Measurements from ENCODE around the gene CAMKK1. TPM values are rescaled to one million over a fixed set of nuclear protein-coding genes. Genes with fewer than 3 reads are reported as not detected.

Gene CAMKK1
- total RNA-seq, 2 donors from 2014 or later: 3.8 to 6.3 TPM

DNA sequence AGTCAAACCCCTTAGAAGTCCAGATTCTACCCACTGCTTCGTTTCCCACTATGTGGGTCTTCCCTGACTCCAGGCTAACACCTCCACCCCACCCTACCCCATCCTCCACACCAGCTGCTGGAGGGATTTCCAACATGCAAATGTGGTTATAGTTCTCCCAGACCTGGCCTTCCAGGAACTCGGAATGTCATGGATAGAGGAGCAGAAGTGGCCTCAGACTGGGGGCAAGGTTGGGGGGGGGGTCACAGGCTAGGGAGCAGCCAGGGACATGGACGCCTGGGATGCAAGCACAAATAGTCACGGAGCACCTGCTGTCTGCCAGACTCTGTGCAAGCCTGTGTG lies 2.0 kb downstream of the CAMKK1 start:
- TF ChIP-seq, protein P1, sequence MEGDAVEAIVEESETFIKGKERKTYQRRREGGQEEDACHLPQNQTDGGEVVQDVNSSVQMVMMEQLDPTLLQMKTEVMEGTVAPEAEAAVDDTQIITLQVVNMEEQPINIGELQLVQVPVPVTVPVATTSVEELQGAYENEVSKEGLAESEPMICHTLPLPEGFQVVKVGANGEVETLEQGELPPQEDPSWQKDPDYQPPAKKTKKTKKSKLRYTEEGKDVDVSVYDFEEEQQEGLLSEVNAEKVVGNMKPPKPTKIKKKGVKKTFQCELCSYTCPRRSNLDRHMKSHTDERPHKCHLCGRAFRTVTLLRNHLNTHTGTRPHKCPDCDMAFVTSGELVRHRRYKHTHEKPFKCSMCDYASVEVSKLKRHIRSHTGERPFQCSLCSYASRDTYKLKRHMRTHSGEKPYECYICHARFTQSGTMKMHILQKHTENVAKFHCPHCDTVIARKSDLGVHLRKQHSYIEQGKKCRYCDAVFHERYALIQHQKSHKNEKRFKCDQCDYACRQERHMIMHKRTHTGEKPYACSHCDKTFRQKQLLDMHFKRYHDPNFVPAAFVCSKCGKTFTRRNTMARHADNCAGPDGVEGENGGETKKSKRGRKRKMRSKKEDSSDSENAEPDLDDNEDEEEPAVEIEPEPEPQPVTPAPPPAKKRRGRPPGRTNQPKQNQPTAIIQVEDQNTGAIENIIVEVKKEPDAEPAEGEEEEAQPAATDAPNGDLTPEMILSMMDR (conservative IDR thresholded peaks at IDR 0.05): no peak
- Histone ChIP-seq H3K4me1 (ENCODE audit: control insufficient read depth, insufficient read depth, low read length) (no peaks in the 10 kb centered on the region), H3K36me3 (ENCODE audit: control insufficient read depth, insufficient read depth, low read length) (no peaks in the 10 kb centered on the region), H3K9me3 (ENCODE audit: control insufficient read depth, low read length) (no peaks in the 10 kb centered on the region), H3K4me3 (ENCODE audit: low read length) (no peak overlapping the region), H3K27ac (ENCODE audit: low read depth, low read length) (no peak overlapping the region), H3K9ac (ENCODE audit: extremely low read depth, low read length, poor library complexity, severe bottlenecking) (no peak overlapping the region), H3K27me3 (ENCODE audit: control insufficient read depth, insufficient read depth, low read length, poor library complexity, severe bottlenecking) (peaks cover 24% of the 10 kb centered on the region)
- H3K9me3 Mint-ChIP-seq: no peaks in the 10 kb centered on the region
- H3K36me3 Mint-ChIP-seq (ENCODE audit: low read depth): no peaks in the 10 kb centered on the region
- H3K27me3 Mint-ChIP-seq (ENCODE audit: insufficient read depth): peaks cover 37% of the 10 kb centered on the region
- no peak overlapping the region for H3K27ac Mint-ChIP-seq
- 63 to 71% methylated on average over 3 to 4 of the region's 4 CpGs for WGBS, 2 experiments (ENCODE audit: insufficient coverage in 1 of 2, insufficient read length in 1 of 2)
- peaks cover 20% of the 10 kb centered on the region for H3K4me1 Mint-ChIP-seq
- DNase-seq: no peak
- no peak overlapping the region for H3K4me3 Mint-ChIP-seq

DNA sequence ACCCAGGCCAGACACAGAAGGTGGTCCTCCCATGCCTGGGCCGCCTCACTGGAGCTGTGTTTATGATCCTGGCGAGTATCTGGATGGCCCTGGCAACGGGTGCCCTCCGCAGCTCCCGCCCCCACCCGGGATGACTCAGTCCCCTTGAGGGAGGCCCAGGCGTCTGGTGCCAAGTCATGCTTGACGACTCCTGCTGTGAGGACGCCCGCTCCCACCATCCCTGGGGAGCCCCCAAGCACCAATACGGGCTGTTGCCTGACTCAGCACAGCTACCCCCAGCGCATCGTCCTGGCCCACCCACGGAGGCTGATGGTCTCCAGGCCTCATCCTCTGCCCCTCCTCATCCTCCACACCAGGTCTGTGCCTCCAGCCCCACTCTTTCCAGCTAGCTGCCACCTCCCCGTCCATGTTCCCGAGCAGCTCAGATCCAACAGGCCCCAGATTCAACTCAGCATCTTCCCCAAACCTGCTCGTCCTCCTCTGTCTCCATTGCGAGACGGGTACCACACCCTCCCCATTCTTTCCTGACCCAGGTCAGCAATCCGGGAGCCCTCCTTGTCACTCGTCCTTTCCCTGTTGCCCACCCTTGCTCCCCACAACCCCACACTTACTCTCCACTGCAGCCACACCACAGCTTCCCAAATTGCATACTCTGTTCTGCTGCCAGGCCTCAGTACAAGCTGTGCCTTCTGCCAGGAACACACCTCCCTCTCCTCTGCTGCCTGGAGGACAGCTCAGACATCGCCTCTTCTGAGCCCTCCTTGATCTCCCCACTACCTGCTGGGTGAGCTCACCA lies 2.6 kb downstream of the CAMKK1 start:
- no peak overlapping the region for H3K27ac Mint-ChIP-seq
- Histone ChIP-seq H3K27me3 (ENCODE audit: control insufficient read depth, insufficient read depth, low read length, poor library complexity, severe bottlenecking) (peaks cover 24% of the 10 kb centered on the region), H3K4me3 (ENCODE audit: low read length) (no peak overlapping the region), H3K27ac (ENCODE audit: low read depth, low read length) (no peak overlapping the region), H3K9ac (ENCODE audit: extremely low read depth, low read length, poor library complexity, severe bottlenecking) (no peak overlapping the region), H3K4me1 (ENCODE audit: control insufficient read depth, insufficient read depth, low read length) (no peaks in the 10 kb centered on the region), H3K36me3 (ENCODE audit: control insufficient read depth, insufficient read depth, low read length) (no peaks in the 10 kb centered on the region), H3K9me3 (ENCODE audit: control insufficient read depth, low read length) (no peaks in the 10 kb centered on the region)
- H3K4me1 Mint-ChIP-seq: peaks cover 20% of the 10 kb centered on the region
- 84 to 85% methylated on average over 14 to 22 of the region's 22 CpGs for WGBS, 2 experiments (ENCODE audit: insufficient coverage in 1 of 2, insufficient read length in 1 of 2)
- H3K4me3 Mint-ChIP-seq: no peak overlapping the region
- peak; percentile 64 for DNase-seq
- no peaks in the 10 kb centered on the region for H3K36me3 Mint-ChIP-seq (ENCODE audit: low read depth)
- H3K27me3 Mint-ChIP-seq (ENCODE audit: insufficient read depth): peaks cover 37% of the 10 kb centered on the region
- no peaks in the 10 kb centered on the region for H3K9me3 Mint-ChIP-seq
- TF ChIP-seq, protein P1 (conservative IDR thresholded peaks at IDR 0.05): no peak

DNA sequence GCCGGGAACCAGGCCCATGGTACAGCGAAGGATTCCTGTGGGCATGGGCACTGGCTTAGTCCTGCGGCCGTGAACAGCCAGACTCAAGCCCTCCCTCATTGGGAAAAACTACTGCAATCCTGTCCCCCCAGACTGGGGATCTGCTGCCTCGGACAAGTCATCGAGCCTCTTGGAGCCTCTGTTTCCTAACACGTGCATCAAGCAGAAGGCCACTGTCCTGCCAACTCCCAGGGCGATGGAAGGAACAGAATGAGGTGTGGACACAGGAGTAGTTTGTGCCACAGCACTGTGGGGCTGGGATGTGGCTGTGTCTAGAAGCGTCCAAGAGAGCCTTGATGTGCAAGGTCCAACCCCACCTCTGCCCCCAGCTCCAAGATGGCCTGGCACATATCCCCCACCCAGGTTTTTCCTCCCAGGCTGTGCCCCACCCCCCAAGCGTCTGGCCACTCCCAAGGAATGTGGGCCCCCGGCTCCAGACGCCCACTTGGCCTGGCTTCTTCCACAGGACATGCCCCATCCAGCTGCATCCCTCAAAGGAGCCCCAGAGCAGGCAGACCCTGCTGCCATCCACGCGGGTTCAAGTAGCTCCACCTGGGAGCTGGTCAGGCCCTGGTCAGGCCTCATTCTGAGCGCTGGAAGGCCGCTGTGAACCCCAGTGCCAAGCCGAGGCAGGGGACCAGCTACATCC lies 3.4 kb downstream of the CAMKK1 start:
- Mint-ChIP-seq H3K27me3 (ENCODE audit: insufficient read depth) (peaks cover 31% of the 10 kb centered on the region), H3K27ac (no peak overlapping the region)
- H3K4me1 ChIP-seq (ENCODE audit: control insufficient read depth, insufficient read depth, low read length): no peaks in the 10 kb centered on the region

More for the DNA sequence above, 3.4 kb downstream of the CAMKK1 start:
- Histone ChIP-seq H3K4me3 (ENCODE audit: low read length) (no peak overlapping the region), H3K9me3 (ENCODE audit: control insufficient read depth, low read length) (no peaks in the 10 kb centered on the region), H3K9ac (ENCODE audit: extremely low read depth, low read length, poor library complexity, severe bottlenecking) (no peak overlapping the region), H3K27me3 (ENCODE audit: control insufficient read depth, insufficient read depth, low read length, poor library complexity, severe bottlenecking) (peaks cover 24% of the 10 kb centered on the region), H3K27ac (ENCODE audit: low read depth, low read length) (no peak overlapping the region), H3K36me3 (ENCODE audit: control insufficient read depth, insufficient read depth, low read length) (no peaks in the 10 kb centered on the region)
- TF ChIP-seq, protein P1 (conservative IDR thresholded peaks at IDR 0.05): no peak
- WGBS, 2 experiments (ENCODE audit: insufficient coverage in 1 of 2, insufficient read length in 1 of 2): 82 to 89% methylated on average over 11 to 17 of the region's 17 CpGs
- Mint-ChIP-seq H3K9me3 (no peaks in the 10 kb centered on the region), H3K36me3 (ENCODE audit: low read depth) (no peaks in the 10 kb centered on the region), H3K4me1 (peaks cover 20% of the 10 kb centered on the region), H3K4me3 (no peak overlapping the region)
- DNase-seq: no peak
